ENCODE measurements around the gene HAUS6. TPM values are rescaled to one million over a fixed set of nuclear protein-coding genes. Genes with fewer than 3 reads are reported as not detected.
"Not testable (repeated sequence)": the region's sequence is repeated elsewhere in the genome, so short reads cannot be mapped to it uniquely, and the experiment has no call there.

HAUS6 gene
- total RNA-seq, 1 donor from 2014 or later: 28.0 TPM

DNA sequence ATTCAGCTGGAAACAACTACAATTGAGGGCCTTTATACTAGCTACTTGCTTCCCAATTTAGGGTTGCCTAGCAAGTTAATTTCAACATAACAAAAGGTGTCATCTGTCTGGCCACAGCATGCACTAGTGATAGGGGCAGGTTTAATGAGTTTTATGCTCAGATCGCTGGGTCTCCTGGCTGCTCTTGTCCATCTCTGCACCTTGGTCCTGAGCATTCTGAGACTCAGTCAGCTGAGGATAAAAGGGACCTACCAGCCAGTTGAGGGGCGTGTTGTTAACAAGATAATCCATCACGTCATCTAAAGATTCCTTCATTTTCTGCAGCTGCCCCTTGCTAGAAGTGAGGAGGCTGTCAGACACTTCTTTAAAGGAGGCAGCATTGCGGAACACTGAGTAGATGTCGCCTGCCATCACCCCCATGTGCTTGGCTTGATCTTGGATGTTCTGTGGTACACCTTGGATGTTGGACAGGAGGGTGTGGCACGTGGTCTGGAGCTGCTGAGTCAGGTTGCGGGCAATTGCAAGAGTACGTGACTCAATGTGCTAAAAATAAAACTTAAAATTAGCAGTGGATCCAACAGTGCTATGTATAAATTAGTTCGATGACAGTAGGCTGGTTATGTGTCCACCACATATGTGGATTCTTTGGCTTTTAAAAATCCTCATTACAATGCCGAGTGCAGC, 13.5 kb upstream of the HAUS6 start:
- intact Hi-C loops (cut with micrococcal nuclease): no loop called here

DNA sequence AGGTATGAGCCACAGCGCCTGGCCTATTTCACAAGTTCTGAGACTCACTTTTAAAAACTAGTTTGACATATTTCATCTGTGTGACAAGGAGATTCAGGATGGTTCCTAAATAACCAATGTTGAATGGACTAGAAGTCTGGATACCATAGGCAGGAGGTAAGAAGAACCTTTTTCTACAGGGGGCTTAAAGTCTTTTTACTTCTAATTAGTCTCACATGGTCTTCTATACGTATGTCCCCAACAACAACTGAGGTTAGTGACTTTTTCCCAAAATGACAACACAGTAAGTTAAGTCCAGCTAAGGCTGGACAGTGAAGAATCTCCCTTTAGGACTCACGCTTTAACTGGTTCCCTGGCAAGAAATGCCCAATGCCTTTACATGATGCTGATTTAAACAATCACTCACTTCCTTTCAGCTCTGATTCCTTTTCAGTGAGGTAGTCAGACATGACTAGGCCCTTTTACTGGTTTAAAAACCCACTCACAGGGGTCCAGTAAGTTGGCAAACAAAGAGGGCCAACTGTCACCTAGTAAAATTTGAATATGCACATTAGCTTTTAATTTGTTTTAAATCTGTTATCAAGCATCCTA, 12.1 kb upstream of the HAUS6 start:
- intact Hi-C loops (cut with micrococcal nuclease): no loop called here

DNA sequence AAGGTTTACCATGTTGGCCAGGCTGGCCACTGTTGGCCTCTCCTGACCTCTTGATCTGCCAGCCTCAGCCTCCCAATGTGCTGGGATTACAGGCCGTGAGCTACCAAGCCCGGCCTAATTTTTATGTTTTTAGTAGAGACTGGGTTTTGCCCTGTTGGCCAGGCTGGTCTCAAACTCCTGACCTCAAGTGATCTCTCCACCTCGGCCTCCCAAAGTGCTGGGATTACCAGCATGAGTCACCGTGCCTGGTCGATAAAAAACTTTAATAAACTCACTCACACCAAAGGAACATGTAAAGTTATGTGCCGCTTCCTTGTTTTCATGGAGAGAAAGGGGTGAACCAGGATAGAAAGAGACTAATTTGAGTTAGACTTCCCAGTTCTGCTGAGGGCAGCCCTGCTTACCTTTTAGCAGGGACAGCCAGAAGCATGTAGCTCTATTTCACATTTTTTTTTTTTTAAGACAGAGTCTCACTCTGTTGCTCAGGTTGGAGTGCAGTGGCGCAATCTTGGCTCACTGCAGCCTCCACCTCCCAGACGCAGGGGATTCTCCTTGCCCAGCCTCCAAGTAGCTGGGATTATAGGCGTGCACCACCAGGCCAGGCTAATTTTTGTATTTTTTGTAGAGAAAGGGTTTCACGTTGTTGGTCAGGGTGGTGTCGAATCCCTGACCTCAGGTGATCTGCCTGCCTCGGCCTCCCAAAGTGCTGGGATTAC, 11.4 kb upstream of the HAUS6 start:
- intact Hi-C loops (cut with micrococcal nuclease): no loop called here

DNA sequence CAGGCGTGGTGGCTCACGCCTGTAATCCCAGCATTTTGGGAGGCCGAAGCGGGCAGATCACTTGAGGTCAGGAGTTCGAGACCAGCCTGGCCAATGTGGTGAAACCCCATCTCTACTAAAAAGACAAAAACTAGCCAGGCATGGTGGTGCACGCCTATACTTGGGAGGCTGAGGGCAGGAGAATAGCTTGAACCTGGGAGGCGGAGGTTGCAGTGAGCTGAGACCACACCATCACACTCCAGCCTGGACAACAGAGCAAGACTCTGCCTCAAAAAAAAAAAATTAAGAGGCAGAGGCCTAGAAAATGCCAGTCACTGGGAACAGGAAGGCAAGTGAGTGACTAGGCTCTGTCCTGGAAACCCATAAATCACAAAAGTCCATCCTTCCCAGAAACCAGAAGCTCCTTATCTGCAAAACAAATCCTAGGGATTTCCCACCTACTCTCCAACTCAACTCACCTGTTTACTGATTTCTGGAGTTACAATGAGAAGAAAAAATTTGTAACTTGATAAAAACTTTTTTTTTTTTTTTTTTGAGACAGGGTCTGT, 10.4 kb upstream of the HAUS6 start:
- intact Hi-C loops (cut with micrococcal nuclease): not testable (repeated sequence)

DNA sequence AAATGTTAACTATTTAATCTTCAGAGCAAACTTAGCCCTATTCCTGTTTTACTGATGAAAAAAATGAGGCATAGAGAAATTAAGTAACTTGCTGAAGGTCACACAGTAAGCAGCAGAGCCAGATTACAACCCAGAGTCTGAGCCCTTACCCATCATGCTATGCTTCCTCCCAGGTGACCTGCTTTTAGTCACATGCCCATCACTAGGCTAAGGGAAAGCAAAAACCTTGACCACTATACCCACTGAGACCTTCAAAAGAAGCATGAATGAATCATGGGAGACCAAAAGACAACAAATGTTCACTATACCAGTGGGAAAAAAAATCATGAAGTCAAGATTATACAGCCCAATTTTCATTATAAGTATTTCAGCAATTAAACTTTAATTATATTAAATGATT, 5.3 kb upstream of the HAUS6 start:
- intact Hi-C loops (cut with micrococcal nuclease): no loop called here

DNA sequence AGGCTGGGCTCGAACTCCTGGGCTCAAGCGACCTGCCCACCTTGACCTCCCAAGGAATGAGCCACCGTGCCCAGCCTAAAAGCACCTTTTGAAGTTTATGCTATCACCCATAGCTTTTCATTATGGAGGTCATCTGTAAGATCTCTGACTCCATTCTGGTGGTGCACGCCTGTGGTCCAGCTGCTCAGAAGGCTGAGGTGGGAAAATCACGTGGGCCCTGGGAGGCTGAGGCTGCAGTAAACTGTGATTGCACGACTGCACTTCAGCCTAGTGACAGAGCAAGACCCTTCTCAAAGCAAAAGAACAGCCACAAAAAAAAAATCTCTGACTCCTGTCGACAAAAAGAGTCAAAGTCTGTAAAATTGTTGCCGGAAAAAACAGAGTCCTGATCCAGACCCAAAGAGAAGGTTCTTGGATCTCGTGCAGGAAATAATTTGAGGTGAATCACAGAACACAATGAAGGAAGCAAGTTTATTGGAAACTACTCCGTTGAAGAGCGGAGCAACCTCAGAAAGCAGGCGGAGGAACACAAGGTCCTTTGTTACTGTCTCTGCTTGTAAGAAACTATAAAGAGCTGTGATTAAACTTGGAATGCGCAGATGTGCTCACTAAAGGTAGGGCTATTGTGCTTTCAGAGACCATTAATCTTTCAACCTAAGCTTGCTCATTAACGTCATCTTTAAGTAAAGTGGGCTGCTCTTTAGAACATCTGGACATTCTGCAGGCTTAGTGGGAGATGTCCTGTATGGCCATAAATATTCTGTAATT, 2.0 kb upstream of the HAUS6 start:
- intact Hi-C loops (cut with micrococcal nuclease): loop anchor here (5.0 kb wide), 1 partner anchor 353 kb away; no protein-coding TSS in a partner anchor

DNA sequence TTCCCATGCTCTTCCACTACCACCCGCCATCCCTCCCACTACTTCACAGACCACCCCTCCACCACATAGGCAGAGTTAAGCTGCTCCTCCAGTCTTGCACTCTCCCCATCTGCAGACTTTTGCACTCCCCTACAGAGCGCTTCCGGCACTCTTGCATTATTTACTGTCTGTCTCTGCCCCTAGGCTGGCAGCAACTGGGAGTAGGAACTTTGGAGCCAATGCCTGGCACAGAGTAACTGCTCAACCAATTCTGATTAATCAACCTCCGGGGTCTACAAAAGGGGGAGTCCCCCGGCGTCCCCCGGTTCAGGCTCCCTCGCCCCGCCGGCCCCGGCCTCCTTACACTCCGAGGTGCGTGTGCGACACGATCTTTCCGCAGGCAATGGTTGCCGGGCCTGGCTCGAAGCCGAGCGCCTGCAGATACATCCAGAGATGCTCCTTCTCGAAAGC, 498 bp downstream of the HAUS6 start:
- intact Hi-C loops (cut with micrococcal nuclease): loop anchor here (1.0 to 5.0 kb wide), 7 partner anchors 17 to 355 kb away; partner anchors contain the start of genes DENND4C, PLIN2 and RRAGA

DNA sequence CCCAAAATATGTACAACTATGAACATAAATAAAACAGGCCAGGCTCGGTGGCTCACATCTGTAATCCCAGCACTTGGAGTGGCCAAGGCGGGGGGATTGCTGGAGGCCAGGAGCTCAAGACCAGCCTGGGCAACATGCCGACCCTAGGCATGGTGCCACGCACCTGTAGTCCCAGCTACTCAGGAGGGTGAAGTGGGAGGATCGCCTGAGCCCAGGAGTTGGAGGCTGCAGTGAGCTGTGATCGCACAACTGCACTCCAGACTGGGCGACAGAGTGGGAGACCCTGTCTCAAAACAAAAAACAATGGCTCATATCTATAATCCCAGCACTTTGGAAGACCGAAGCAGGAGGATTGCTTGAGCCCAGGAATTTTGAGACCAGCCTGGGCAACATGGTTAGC, 1.5 kb downstream of the HAUS6 start:
- intact Hi-C loops (cut with micrococcal nuclease): loop anchor here (5.0 kb wide), 1 partner anchor 356 kb away; no protein-coding TSS in a partner anchor

DNA sequence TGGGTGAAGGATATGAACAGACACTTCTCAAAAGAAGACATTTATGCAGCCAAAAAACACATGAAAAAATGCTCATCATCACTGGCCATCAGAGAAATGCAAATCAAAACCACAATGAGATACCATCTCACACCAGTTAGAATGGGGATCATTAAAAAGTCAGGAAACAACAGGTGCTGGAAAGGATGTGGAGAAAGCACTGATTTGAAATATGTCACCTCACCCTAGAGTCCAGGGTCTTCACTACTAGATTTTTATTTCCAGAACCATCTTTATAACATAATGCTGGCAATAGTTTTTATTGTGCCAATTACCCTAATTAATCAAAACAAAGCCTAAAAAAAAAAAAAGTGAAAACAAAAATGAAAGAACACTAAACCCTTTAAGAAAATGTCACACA, 5.3 kb downstream of the HAUS6 start:
- intact Hi-C loops (cut with micrococcal nuclease): not testable (repeated sequence)

DNA sequence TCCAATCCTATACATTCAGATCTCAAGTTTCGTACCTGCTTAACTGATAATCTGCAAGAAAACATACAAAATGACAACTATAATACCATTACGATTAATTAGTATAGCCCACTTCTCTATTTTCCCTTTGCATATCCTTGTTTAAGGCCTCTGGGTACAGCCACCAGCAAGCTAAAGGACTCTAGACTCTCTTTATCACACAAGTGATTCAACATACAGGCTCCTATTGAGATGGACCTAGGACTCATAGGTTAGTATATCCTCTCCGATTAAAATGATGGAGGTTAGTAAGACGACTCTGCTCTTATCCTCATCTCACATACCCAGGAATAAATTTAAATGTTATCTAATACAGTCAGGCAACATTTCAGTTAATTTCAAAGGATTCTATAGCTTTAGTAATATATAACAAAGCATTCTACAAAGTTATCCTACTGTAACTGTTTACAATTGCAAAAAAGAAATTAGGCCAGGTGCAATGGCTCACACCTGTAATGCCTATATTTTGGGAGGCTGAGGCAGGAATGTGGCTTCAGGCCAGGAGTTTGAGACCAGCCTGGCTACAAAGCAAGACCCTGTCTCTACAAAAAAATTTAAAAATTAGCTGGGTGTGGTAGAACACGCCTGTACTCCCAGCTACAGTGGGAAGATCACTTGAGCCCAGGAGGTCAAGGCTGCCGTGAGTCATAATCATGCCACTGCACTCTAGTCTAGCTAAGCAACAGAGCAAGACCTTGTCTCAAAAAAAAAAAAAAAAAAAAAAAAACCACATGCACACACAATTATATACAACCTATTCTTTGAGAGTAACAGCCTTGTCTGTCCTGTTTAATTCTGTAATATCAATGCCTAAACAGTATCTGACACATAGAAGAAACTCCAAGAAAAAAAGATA, 15.4 kb downstream of the HAUS6 start:
- intact Hi-C loops (cut with micrococcal nuclease): no loop called here

DNA sequence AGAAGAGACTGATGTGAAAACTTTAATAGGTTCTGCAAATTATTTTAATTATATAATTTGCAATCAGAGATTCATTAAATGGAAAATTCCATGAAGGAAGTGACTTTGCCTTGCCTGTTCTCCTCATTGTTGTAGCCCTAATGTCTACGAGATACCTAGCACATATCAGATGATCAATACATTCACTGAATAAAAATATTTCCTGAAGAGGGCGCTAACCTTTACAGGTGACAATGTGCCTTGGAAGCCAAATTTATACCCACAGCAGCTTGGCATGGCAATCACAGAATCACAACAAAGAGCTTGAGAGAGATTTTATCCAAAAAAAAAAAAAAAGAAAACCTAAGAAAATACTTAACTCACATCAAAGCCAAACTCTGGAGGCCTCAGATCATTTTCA, 17.4 kb downstream of the HAUS6 start:
- intact Hi-C loops (cut with micrococcal nuclease): loop anchor here (1.0 to 2.0 kb wide), 3 partner anchors 18 to 372 kb away; partner anchors contain the start of gene HAUS6

DNA sequence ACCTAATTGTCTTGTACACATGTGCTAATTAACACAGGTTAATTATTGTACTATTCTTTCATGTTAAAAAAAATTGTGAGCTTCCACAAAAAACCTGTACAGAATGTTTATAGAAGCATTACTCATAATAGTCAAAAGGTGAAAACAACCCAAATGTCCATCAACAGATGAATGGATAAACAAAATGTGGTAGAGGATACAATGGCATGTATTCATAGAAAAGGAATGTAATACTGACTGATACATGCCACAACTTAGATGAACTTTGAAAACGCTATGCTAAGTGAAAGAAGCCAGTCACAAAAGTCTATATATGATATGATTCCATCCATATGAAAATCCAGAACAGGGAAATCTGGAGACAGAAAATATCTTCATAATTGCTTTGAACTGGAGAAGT, 27.9 kb downstream of the HAUS6 start:
- intact Hi-C loops (cut with micrococcal nuclease): no loop called here

DNA sequence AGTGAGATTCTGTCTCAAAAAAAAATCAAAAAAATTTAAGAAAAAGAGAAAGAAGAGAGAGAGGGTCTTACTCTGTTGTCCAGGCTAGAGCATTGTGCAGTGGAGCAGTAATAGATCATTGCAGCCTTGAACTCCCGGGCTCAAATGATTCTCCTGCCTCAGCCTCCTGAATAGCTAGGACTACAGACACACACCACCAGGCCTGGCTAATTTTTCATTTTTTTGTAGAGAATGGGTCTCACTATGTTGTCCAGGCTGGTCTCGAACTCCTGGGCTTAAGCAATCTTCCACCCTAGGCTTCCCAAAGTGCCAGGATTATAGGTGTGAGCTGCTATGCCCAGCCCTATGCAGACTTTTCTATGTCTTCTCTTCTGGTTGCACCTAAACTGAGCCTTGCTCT, 28.5 kb downstream of the HAUS6 start:
- intact Hi-C loops (cut with micrococcal nuclease): no loop called here

DNA sequence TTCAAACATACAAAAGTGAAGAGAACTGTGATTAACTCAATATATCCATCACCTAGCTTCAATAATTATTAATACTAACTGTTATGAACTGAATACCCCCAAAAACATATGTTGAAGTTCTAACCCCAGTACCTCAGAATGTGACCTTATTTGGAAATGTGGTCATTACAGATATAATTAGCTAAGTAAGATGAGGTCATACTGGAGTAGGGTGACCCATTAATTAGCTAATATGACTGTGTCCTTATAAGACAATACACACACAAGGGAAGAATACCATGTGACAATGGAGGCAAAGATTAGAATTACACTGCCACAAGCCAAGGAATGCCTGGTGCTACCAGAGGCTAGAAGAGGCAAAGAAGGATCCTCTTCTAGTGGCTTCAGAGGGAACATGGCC, 45.7 kb downstream of the HAUS6 start:
- intact Hi-C loops (cut with micrococcal nuclease): no loop called here

DNA sequence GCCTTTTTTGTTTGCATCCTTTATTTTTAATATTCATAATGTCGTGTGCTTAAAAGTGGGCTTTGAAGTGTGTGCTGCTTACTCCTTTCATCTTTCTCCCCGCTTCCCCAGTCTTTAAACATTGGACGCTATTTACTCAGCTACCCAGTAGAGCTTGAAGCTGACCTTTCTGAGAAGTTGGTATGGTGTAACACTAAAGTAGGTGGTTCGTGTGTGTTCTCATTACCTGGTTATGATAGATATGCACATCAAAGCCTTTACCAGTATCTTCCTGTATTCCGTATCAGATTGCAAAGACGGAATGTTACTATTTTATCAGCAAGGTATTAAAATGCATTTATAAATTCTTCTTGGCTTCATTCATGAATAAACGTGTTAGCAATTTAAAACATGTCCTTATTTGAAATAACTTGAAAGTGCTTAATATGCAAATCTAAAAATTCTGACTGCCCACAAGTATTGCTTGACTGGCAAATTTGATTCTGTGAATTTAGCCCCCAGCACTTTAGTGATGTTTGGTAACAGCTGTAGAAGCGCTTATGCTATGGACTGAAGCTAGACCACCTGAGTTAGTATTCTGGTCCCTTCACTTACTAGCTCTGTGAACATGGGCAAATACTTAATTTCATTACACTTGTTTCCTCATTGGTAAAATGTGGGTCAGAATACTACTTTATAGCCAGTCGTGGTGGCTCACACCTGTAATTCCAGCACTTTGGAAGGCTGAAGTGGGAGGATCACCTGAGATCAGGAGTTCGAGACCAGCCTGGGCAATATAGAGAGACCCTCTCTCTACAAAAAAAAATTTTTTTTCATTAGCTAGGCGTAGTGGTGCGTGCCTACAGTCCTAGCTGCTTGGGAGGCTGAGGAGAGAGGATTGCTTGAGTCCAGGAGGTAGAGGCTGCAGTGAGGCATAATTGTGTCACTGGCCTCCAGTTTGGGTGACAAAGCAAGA, 51.8 kb downstream of the HAUS6 start:
- intact Hi-C loops (cut with micrococcal nuclease): no loop called here

DNA sequence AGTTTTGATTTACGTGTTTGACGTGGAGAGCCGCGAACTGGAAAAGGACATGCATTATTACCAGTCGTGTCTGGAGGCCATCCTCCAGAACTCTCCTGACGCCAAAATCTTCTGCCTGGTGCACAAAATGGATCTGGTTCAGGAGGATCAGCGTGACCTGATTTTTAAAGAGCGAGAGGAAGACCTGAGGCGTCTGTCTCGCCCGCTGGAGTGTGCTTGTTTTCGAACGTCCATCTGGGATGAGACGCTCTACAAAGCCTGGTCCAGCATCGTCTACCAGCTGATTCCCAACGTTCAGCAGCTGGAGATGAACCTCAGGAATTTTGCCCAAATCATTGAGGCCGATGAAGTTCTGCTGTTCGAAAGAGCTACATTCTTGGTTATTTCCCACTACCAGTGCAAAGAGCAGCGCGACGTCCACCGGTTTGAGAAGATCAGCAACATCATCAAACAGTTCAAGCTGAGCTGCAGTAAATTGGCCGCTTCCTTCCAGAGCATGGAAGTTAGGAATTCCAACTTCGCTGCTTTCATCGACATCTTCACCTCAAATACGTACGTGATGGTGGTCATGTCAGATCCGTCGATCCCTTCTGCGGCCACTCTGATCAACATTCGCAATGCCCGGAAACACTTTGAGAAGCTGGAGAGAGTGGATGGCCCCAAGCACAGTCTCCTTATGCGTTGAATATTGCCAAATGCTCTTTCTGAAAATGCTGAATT, 52.6 kb downstream of the HAUS6 start:
- intact Hi-C loops (cut with micrococcal nuclease): loop anchor here (1.0 to 5.0 kb wide), 9 partner anchors 52 to 1982 kb away; partner anchors contain the start of genes DENND4C, HACD4, HAUS6 and PLIN2

DNA sequence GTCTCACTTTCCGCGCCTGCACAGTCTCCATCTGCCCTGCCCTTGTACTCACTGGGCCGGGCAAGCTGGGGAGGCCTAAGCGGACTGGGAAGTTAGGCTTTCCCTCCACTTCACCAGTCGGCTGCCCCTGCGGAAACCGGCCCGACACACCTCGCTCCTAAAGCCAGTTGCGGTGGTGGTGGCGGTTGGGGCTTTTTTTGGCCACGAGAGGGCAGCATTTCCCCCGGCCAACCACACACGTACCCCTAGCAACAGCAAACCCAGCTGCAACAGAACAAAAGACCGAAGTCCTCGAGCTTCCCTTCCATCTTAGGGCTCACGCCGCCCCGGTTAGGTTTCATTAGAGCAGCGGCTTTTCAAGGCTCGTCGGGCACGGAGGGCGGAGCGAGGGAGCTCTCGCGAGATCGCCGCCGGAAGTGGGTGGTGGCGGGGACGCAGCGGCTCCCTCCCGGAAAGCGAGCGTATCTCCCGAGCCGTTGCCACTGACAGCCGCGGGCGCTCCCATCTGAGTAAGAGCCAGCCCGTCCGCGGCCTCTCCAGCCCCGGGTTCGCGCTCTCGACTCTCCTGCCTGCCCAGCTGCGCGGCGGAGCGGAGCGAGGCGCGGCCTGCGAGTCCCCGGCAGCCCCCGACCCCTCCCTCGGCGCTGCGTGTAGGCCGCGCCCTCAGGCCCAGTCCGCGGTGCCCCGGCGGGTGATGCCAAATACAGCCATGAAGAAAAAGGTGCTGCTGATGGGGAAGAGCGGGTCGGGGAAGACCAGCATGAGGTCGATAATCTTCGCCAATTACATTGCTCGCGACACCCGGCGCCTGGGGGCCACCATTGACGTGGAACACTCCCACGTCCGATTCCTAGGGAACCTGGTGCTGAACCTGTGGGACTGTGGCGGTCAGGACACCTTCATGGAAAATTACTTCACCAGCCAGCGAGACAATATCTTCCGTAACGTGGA, 53.5 kb downstream of the HAUS6 start, which contains the start of gene RRAGA:
TSS of gene RRAGA (plus strand) at position 462 of the 951 bp plus-strand sequence. CDS start at position 695, 233 bp downstream.
- intact Hi-C loops (cut with micrococcal nuclease): loop anchor here (1.0 to 5.0 kb wide), 9 partner anchors 53 to 1983 kb away; partner anchors contain the start of genes DENND4C, HACD4, HAUS6 and PLIN2

Data from T-helper 2 cell treated with Interferon-gamma antibody and Interleukin-4, amounts not matched to agents 100 ng/mL and 5 ng/mL, for 36 hours (primary cell).